ENCODE results near the gene RALBP1. TPM values are rescaled to one million over a fixed set of nuclear protein-coding genes. Genes with fewer than 3 reads are reported as not detected.

RALBP1 gene
- total and polyA plus RNA-seq, 9 of the 15 experiments (the other 6 are each of a cell fraction or from before 2014, with no cell fraction given), result 10.9 to 70.0 (median 61.3) TPM

DNA sequence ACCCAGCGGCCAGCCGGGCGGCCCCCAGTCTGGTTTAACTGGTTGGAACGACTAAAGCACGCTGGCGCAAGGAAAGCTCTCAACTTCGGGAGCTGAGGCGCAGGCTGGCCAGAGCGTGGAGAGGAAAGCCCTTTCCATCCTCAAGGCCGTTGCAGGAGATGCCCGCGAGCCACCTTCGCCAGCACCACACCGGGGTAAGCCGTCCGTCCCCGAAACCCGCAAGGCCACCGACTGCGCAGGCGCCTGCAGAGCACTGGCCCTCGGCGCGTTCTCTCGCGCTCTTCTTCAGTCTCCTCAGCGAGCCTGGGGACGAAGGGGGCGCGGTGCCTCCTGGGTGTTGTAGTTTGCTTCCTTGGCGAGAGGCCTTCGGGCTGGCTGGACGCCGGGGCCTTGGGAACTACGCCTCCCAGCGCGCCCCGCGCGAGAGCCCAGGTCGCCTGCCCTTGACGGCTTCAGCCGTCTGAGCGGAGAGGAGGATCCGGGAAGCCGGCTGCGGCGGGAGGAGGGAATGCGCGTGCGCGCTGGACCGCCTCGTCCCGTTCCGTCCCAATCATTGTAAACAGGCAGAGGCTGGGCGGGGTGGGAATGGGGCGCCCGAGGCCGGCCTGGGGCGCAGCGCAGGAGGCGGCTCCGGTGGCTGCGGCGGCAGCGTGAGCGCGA lies at the start of gene RALBP1 (continued):
- TF ChIP-seq, protein P1, sequence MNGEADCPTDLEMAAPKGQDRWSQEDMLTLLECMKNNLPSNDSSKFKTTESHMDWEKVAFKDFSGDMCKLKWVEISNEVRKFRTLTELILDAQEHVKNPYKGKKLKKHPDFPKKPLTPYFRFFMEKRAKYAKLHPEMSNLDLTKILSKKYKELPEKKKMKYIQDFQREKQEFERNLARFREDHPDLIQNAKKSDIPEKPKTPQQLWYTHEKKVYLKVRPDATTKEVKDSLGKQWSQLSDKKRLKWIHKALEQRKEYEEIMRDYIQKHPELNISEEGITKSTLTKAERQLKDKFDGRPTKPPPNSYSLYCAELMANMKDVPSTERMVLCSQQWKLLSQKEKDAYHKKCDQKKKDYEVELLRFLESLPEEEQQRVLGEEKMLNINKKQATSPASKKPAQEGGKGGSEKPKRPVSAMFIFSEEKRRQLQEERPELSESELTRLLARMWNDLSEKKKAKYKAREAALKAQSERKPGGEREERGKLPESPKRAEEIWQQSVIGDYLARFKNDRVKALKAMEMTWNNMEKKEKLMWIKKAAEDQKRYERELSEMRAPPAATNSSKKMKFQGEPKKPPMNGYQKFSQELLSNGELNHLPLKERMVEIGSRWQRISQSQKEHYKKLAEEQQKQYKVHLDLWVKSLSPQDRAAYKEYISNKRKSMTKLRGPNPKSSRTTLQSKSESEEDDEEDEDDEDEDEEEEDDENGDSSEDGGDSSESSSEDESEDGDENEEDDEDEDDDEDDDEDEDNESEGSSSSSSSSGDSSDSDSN (IDR thresholded peaks at IDR 0.05; ENCODE audit: borderline replicate concordance in 1 of 2, low read depth in 2 of 2, low read length in 2 of 2), result peak in 1 of 2 experiments; percentile 69; a peak in 1 of 4 replicates
- TF ChIP-seq, protein P2, sequence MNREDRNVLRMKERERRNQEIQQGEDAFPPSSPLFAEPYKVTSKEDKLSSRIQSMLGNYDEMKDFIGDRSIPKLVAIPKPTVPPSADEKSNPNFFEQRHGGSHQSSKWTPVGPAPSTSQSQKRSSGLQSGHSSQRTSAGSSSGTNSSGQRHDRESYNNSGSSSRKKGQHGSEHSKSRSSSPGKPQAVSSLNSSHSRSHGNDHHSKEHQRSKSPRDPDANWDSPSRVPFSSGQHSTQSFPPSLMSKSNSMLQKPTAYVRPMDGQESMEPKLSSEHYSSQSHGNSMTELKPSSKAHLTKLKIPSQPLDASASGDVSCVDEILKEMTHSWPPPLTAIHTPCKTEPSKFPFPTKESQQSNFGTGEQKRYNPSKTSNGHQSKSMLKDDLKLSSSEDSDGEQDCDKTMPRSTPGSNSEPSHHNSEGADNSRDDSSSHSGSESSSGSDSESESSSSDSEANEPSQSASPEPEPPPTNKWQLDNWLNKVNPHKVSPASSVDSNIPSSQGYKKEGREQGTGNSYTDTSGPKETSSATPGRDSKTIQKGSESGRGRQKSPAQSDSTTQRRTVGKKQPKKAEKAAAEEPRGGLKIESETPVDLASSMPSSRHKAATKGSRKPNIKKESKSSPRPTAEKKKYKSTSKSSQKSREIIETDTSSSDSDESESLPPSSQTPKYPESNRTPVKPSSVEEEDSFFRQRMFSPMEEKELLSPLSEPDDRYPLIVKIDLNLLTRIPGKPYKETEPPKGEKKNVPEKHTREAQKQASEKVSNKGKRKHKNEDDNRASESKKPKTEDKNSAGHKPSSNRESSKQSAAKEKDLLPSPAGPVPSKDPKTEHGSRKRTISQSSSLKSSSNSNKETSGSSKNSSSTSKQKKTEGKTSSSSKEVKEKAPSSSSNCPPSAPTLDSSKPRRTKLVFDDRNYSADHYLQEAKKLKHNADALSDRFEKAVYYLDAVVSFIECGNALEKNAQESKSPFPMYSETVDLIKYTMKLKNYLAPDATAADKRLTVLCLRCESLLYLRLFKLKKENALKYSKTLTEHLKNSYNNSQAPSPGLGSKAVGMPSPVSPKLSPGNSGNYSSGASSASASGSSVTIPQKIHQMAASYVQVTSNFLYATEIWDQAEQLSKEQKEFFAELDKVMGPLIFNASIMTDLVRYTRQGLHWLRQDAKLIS (CRISPR knock-in tag; IDR thresholded peaks at IDR 0.05), result peak; percentile 79
- TF ChIP-seq XRCC3 (IDR thresholded peaks at IDR 0.05) (no peak), SMAD4 (CRISPR knock-in tag; conservative IDR thresholded peaks at IDR 0.05) (peak; percentile 82), ATF4 (CRISPR knock-in tag; IDR thresholded peaks at IDR 0.05) (0 out of 2 replicates have a peak, but pooled peaks have one; percentile 60), CBX3 (IDR thresholded peaks at IDR 0.05; ENCODE audit: borderline replicate concordance in 1 of 2, low read length in 2 of 2) (no peak; a peak in 1 of 3 replicates), CREM (IDR thresholded peaks at IDR 0.05; ENCODE audit: low read depth) (peak; percentile 99), ARID1B (IDR thresholded peaks at IDR 0.05) (0 out of 2 replicates have a peak, but pooled peaks have one; percentile 25)
- TF ChIP-seq, protein P3, sequence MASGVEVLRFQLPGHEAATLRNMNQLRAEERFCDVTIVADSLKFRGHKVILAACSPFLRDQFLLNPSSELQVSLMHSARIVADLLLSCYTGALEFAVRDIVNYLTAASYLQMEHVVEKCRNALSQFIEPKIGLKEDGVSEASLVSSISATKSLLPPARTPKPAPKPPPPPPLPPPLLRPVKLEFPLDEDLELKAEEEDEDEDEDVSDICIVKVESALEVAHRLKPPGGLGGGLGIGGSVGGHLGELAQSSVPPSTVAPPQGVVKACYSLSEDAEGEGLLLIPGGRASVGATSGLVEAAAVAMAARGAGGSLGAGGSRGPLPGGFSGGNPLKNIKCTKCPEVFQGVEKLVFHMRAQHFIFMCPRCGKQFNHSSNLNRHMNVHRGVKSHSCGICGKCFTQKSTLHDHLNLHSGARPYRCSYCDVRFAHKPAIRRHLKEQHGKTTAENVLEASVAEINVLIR (CRISPR knock-in tag; IDR thresholded peaks at IDR 0.05), result peak; percentile 97
- TF ChIP-seq, protein P4, sequence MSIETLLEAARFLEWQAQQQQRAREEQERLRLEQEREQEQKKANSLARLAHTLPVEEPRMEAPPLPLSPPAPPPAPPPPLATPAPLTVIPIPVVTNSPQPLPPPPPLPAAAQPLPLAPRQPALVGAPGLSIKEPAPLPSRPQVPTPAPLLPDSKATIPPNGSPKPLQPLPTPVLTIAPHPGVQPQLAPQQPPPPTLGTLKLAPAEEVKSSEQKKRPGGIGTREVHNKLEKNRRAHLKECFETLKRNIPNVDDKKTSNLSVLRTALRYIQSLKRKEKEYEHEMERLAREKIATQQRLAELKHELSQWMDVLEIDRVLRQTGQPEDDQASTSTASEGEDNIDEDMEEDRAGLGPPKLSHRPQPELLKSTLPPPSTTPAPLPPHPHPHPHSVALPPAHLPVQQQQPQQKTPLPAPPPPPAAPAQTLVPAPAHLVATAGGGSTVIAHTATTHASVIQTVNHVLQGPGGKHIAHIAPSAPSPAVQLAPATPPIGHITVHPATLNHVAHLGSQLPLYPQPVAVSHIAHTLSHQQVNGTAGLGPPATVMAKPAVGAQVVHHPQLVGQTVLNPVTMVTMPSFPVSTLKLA (conservative IDR thresholded peaks at IDR 0.05), result peak; percentile 86 to 90

Data from K562 (cell line).